ENCODE data around the gene ATXN1. TPM values are rescaled to one million over a fixed set of nuclear protein-coding genes. Genes with fewer than 3 reads are reported as not detected.

Gene ATXN1
- total and polyA plus RNA-seq, 2 of the 8 experiments (the other 6 are each of a cell fraction or from before 2014, with no cell fraction given), result 1.6 to 4.0 TPM

DNA sequence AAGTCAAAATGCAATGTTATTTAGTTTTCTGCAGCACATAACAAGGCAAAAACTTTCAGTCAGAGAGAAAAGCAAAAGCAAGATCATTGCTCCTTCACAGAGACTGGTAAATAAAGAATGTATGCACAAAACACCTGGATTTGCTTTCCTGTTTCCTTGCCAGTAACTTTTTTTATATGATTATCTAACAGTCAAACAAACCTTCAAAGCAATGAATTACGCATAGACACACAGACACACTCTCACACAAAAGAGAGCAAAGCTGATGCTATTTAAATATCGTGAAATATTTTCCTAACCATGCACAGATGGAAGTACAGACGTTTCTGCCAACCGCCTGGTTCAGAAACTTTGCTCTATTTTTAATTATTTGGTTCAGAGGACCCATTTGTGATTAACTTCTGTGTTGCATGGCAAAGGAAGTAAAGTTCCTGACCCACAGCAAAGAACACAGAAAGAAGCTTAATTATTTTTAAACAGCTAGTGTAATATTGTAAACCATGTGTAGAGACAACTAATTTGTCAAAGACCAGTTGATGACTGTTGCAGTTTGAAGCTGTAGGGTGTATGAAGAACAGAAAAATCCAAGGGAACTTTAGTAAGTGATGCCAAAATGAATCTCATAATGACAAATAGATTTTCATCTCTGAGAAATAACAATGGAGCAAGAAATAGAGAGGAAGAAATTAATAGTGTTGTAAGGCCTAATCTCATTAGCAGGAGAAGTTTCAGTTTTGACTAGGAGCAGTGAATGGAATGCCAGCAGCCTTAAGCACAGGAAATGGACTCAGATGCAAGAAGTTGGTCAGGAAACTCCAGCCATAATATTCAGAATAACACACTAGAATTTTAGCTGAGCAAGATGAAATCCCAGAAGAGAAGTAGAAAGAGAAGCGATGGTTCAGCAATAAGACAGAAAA lies 24.1 kb downstream of the ATXN1 start:
- Histone ChIP-seq H2BK20ac (ENCODE audit: low read length) (no peak overlapping the region), H3K18ac (ENCODE audit: extremely low read depth, low read length) (no peak overlapping the region), H2AK5ac (ENCODE audit: low read depth, low read length) (no peak overlapping the region), H3K23me2 (ENCODE audit: low read depth, low read length) (no peaks in the 10 kb centered on the region), H3K4me1 (replicated peaks in 1 of 4; ENCODE audit: control insufficient read depth in 3 of 4, insufficient read depth in 4 of 4, low read length in 3 of 4) (no peaks in the 10 kb centered on the region; a peak in 1 of 7 replicates), H3K79me1 (ENCODE audit: low read depth, low read length) (no peaks in the 10 kb centered on the region), H3K56ac (replicated peaks; ENCODE audit: insufficient read length, low read depth, low read length) (no peak overlapping the region), H3K36me3 (ENCODE audit: control insufficient read depth in 2 of 4, insufficient read depth in 4 of 4, low read length in 3 of 4) (no peaks in the 10 kb centered on the region), H4K8ac (ENCODE audit: extremely low read depth, insufficient read depth, low read length) (no peak overlapping the region), H2BK15ac (ENCODE audit: low read length) (no peak overlapping the region), H3K4me2 (ENCODE audit: insufficient read depth in 1 of 2, low read depth in 2 of 2, low read length in 2 of 2) (no peak overlapping the region), H3K79me2 (ENCODE audit: control insufficient read depth in 1 of 2, insufficient read depth in 2 of 2, low read length in 2 of 2) (no peaks in the 10 kb centered on the region), H4K20me1 (replicated peaks in 1 of 2; ENCODE audit: control insufficient read depth in 1 of 2, insufficient read depth in 2 of 2, low read length in 2 of 2) (no peaks in the 10 kb centered on the region), H2BK12ac (ENCODE audit: low read depth, low read length) (no peak overlapping the region), H4K5ac (ENCODE audit: insufficient read length, low read depth, low read length) (no peak overlapping the region), H3K27me3 (replicated peaks in 1 of 4; ENCODE audit: control insufficient read depth in 3 of 4, extremely low read depth in 1 of 4, insufficient read depth in 3 of 4, low read length in 3 of 4) (no peaks in the 10 kb centered on the region), H3K4ac (replicated peaks; ENCODE audit: insufficient read length, low read depth, low read length) (no peak overlapping the region), H3K27ac (ENCODE audit: low read depth, low read length) (no peak overlapping the region), H3K4me3 (ENCODE audit: extremely low read depth in 1 of 4, insufficient read depth in 2 of 4, low read depth in 3 of 4, low read length in 4 of 4) (no peak overlapping the region), H3K9me3 (ENCODE audit: insufficient read depth in 2 of 2, low read depth in 1 of 2, low read length in 1 of 2) (no peaks in the 10 kb centered on the region), H3K9ac (replicated peaks in 1 of 4; ENCODE audit: extremely low read depth in 1 of 4, low read depth in 3 of 4, low read length in 3 of 4) (no peak overlapping the region), H2BK5ac (ENCODE audit: low read depth, low read length) (no peak overlapping the region), H3K23ac (ENCODE audit: insufficient read length) (no peak overlapping the region), H3K14ac (ENCODE audit: insufficient read length) (no peak overlapping the region), H2AFZ (ENCODE audit: low read length) (no peak overlapping the region), H4K91ac (replicated peaks; ENCODE audit: insufficient read length, low read length) (no peak overlapping the region), H2BK120ac (replicated peaks; ENCODE audit: low read depth, low read length) (no peak overlapping the region)
- POLR2A ChIA-PET (ENCODE audit: partially characterized antibody), result no interaction called here
- CTCF ChIA-PET (ENCODE audit: partially characterized antibody), result interaction anchor here (0.6 to 2.2 kb wide), 4 partner anchors 22 to 353 kb away, joined by 3 to 5 read pairs (median 4); no protein-coding TSS in a partner anchor
- 82% methylated on average over 5 of the region's 5 CpGs; no CpG with 5 or more reads in 1 of the 2 experiments for WGBS, 2 experiments (ENCODE audit: extremely low coverage in 1 of 2, insufficient coverage in 1 of 2, insufficient read length in 1 of 2, insufficient replicate concordance in 2 of 2, low coverage in 1 of 2, low lambda C conversion rate in 2 of 2, missing lambda C conversion rate in 1 of 2)
- FAIRE-seq (no peak), DNase-seq (ENCODE audit: low read depth in 1 of 2, low spot score in 2 of 2) (no peak)
- no peak for TF ChIP-seq RFX5 (IDR thresholded peaks at IDR 0.05; ENCODE audit: borderline replicate concordance, low read depth, low read length)
- no peak for TF ChIP-seq EZH2 (IDR thresholded peaks at IDR 0.05; ENCODE audit: low read depth, low read length, severe bottlenecking)
- no peak for TF ChIP-seq HDAC2 (IDR thresholded peaks at IDR 0.05; ENCODE audit: borderline replicate concordance in 1 of 2, low read depth in 2 of 2, low read length in 2 of 2)
- no peak for TF ChIP-seq TAF1 (IDR thresholded peaks at IDR 0.05; ENCODE audit: low read depth, low read length)
- no peak for TF ChIP-seq GABPA (IDR thresholded peaks at IDR 0.05; ENCODE audit: borderline replicate concordance, insufficient read depth, low read length)
- no peak for TF ChIP-seq KDM1A (IDR thresholded peaks at IDR 0.05; ENCODE audit: borderline replicate concordance, low read length)
- TF ChIP-seq CEBPB (IDR thresholded peaks at IDR 0.05; ENCODE audit: low read depth, low read length), result no peak
- TF ChIP-seq KDM4A (IDR thresholded peaks at IDR 0.05; ENCODE audit: low read depth, low read length, severe bottlenecking), result no peak
- no peak for TF ChIP-seq TAF7 (optimal IDR thresholded peaks at IDR 0.05; ENCODE audit: borderline replicate concordance, low read depth, low read length)
- TF ChIP-seq RXRA (IDR thresholded peaks at IDR 0.05; ENCODE audit: insufficient read depth, low read depth, low read length), result no peak
- no peak for TF ChIP-seq CBX5 (IDR thresholded peaks at IDR 0.05; ENCODE audit: low read depth, low read length)
